NB4 (cell line): ENCODE results near the gene SPOCK2.

Source experiments
- DNase-seq: peaks from one replicate; pipeline ENCODE4 v3.0.0; 2010; ENCODE audit warnings: low read depth
- H3K4me3 ChIP-seq: one replicate; pipeline ENCODE4 v1.5.1; 2011; ENCODE audit warnings: mild to moderate bottlenecking, low read depth, low read length, moderate library complexity
- MYC ChIP-seq: IDR thresholded peaks from 2 replicates; pipeline ENCODE4 v1.6.1; 2011; ENCODE audit warnings: low read depth, low read length
- POLR2A ChIP-seq: IDR thresholded peaks from 2 replicates; pipeline ENCODE4 v1.6.1; 2011; ENCODE audit warnings: mild to moderate bottlenecking; ENCODE audit not compliant: insufficient read length; ENCODE audit errors: extremely low read depth
- TF ChIP-seq, protein P1 (sequence below): IDR thresholded peaks from one replicate; pipeline ENCODE4 v1.5.1; 2012; ENCODE audit warnings: low read depth, low read length
- TF ChIP-seq, protein P2 (sequence below): IDR thresholded peaks from 2 replicates; pipeline ENCODE4 v1.6.1; 2011; ENCODE audit warnings: low read depth, low read length

The SPOCK2 gene

DNA sequence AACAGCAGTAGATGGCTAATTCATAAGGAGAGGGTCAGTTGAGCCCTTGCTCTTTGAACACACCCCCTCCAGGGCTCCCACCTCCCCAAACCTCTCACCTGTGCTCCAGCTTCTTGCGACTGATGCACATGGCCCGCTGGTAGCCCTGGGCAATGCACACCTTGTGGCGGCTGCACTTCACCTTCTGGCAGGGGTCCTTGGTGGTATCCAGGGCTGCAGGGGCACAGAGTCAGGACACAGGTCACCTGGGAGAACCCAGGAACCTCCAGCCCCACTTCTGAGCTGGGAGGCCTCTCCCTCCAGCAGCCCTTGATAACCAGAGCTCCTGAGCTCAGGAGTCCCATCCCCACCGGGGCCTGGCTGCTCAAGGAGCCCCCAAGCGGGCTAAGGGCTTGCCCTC is 16.3 kb downstream of the SPOCK2 start:
- no peak for DNase-seq
- TF ChIP-seq MYC, result no peak
- TF ChIP-seq, protein P1, sequence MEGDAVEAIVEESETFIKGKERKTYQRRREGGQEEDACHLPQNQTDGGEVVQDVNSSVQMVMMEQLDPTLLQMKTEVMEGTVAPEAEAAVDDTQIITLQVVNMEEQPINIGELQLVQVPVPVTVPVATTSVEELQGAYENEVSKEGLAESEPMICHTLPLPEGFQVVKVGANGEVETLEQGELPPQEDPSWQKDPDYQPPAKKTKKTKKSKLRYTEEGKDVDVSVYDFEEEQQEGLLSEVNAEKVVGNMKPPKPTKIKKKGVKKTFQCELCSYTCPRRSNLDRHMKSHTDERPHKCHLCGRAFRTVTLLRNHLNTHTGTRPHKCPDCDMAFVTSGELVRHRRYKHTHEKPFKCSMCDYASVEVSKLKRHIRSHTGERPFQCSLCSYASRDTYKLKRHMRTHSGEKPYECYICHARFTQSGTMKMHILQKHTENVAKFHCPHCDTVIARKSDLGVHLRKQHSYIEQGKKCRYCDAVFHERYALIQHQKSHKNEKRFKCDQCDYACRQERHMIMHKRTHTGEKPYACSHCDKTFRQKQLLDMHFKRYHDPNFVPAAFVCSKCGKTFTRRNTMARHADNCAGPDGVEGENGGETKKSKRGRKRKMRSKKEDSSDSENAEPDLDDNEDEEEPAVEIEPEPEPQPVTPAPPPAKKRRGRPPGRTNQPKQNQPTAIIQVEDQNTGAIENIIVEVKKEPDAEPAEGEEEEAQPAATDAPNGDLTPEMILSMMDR, result no peak
- TF ChIP-seq, protein P2, sequence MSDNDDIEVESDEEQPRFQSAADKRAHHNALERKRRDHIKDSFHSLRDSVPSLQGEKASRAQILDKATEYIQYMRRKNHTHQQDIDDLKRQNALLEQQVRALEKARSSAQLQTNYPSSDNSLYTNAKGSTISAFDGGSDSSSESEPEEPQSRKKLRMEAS, result no peak
- no peak for TF ChIP-seq POLR2A
- no peak overlapping the region for H3K4me3 ChIP-seq

DNA sequence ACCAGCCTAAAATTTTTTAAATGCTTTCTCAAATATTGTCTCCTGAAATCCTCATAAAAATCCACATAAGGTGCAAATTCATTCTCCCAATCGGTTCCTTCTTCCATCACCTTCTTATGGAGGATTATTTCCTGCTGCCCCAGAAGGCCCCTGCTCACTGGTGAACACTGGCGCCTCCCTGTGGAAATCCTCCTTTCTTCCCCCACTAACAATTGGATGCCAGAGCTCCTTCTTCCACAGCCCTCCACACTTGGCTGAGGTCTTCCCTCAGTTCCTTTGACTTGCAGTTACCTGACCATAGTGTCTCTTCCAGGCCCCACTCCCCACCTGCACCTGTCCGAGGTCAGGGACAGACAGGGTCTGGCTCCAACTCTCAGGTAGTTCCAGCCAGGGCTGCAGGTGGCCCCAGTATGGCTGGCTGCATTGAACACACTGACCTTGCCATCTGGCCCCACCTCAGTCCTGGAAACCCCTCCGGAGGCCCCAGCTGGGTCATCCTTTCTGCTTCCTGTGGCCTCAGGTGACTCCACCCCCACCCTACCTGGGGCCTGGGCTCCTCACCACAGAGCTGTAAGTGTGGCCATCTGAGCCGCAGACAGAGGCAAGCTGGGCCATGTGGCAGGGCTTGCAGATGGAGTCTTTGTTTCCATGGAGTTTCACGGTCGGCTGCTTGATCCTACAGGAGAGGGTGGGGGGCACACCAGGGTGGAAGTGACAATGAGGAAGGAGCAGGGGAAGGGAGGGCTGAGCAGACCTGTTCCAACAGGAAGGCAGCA is 18.4 kb downstream of the SPOCK2 start:
- H3K4me3 ChIP-seq, result no peak overlapping the region
- DNase-seq, result peak; percentile 38
- TF ChIP-seq, protein P2, result no peak
- no peak for TF ChIP-seq MYC
- TF ChIP-seq, protein P1, result peak; percentile 47

DNA sequence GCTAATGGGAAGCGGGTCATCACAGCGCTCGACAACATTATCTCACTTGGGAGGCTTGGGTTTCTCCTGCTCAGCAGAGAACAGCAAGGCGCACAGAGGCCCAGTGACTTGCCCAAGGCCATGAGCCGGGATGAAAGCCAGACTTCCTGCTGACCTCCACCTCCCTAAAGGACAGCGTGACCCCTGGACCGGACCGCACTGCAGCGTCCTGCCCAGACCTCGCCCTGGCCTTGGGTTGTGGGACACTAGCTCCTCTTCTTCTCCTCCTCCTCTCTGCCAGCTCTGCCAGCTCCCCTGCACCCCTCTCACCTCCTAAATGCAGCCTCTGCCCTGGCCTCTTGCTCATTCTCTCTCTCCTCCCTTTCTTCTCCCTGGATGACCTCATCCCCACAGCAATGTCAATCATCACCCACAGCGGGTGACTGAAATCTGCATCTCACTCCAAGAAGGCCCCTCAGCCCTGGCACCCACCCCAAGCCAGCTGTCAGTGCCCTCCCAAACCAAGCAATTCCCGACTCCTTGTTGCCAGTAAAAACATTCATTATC is 19.4 kb downstream of the SPOCK2 start:
- TF ChIP-seq POLR2A (no peak), MYC (no peak)
- TF ChIP-seq, protein P2, result no peak
- TF ChIP-seq, protein P1, result no peak
- DNase-seq, result no peak
- no peak overlapping the region for H3K4me3 ChIP-seq

DNA sequence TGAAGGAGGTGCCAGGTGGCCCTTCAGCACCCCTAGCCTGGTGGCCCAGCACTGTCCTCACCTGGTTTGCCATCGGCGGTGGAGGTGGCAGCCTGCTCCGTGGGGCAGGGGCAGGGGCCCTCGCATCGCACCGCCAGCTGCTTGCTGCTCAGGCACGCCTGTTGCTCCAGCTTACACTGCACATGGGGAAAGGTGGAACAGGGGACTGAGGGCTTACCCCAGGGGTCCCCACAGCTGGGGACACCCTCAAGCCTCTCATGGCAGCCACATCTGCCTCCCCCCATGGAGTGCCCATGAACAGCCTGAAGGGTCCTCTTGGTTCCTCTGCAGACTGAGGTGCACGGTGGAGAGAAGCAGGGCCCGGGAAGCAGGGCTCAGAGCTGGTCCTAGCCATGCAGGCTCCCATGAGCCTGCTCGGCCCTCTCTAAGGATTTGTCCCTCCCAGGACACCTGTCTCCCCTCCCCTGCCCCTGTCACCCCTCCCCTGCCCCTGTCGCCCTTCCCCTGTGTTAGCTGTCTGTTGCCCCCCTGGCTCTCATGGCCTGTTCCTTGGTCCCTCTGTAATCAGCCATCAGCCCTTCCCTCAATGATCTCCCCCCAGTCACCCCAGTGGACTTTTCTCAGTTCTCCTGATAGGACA is 20.1 kb downstream of the SPOCK2 start:
- TF ChIP-seq, protein P1, result no peak
- TF ChIP-seq, protein P2, result no peak
- no peak overlapping the region for H3K4me3 ChIP-seq
- DNase-seq, result no peak

DNA sequence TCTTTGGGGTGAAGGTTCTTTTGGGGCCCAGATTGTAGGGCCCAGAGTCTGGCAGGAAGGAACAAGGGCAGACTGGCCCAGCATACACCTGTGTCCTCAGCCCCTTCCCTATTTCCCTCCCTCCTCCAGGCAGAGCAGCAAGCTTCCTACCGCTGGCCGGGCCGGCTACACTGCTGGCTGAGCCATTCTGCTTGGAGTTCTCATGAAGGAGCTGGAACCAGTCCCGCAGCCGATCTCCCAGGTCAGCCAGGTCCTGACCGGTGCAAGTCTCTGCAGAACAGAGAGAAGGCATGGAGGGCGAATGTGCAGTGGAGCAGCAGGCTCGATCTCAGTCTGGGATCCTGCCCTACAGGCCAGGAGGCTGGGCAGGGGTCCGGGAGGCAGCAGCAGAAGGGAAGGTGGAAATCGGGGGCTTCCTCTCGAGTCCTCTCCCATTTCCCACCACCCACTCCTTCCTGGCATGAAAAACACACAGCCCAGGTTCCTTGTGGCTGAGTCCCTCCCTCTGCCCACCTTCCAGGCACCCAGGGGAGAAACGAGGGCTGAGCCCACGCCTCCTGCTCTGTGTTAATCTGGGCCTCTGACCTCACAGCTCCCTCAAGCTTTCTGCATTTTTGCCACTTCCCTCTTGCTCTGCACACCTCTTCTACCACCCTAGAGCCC is 20.8 kb downstream of the SPOCK2 start:
- H3K4me3 ChIP-seq, result no peak overlapping the region
- DNase-seq, result no peak
- TF ChIP-seq, protein P2, result no peak
- TF ChIP-seq, protein P1, result no peak
- no peak for TF ChIP-seq POLR2A
- no peak for TF ChIP-seq MYC
